Kidney capillary endothelial cell (primary cell): ENCODE measurements around the gene CRCP.
"Not testable (repeated sequence)": the region's sequence is repeated elsewhere in the genome, so short reads cannot be mapped to it uniquely, and the experiment has no call there.

Experiments
- DNase-seq: peaks from one replicate; pipeline ENCODE4 v3.0.0-alpha.2; 2018; ENCODE audit warnings: low spot score

Gene CRCP

GRCh38 chr7:66108410-66108809 is 6.2 kb upstream of the CRCP start:
- not testable (repeated sequence) for DNase-seq

GRCh38 chr7:66110856-66111255 is 3.8 kb upstream of the CRCP start:
- peak; percentile 56 for DNase-seq

- not testable (repeated sequence) for DNase-seq
Observed at GRCh38 chr7:66116680-66117420, 2.2 kb downstream of the CRCP start.

GRCh38 chr7:66118603-66119002 is 4.0 kb downstream of the CRCP start:
- no peak for DNase-seq

DNA sequence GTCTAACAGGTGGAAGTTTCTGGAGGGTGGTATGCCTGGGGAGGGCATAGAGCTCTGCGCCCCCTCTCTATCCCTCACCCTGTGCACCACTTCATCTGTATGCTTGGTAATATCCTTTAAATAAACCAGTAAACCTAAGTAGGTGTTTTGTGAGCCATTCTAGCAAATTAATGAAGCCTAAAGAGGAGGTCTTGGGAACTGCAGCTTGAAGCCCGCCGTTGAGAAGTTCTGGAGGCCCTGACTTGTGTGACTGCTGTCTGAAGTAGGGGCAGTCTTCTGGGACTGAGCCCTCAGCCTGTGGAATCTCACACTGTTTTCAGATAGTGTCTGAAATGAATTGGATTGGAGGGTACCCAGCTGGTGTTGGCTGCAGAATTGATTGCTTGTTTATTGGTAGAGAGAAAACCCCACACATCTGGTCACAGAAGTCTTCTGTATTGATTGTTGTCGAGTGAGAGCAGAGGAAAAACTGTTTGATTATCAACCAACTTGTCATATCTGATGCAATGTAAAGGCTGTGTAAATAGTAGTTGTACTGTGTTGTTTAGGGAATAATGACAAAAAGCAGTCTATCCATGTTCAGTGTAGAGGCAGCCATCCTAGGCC is 4.7 kb downstream of the CRCP start:
- no peak for DNase-seq

- DNase-seq: no peak
Observed at GRCh38 chr7:66123175-66123528, 8.5 kb downstream of the CRCP start.

DNA sequence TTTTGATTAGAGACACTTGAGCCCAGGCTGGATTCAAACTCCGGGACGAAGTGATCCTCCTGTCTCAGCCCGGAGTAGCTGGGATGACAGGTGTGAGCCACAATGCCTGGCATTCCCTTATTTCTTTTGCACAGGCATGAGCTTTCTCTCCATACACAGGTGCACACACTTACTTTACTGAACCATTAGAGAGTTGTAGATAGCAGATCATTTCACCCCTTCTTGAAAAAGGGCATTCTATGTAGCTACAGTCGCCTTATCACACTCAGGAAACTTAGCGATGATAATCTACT is 9.9 kb downstream of the CRCP start:
- not testable (repeated sequence) for DNase-seq

GRCh38 chr7:66125052-66125694 is 10.5 kb downstream of the CRCP start:
- no peak for DNase-seq

DNA sequence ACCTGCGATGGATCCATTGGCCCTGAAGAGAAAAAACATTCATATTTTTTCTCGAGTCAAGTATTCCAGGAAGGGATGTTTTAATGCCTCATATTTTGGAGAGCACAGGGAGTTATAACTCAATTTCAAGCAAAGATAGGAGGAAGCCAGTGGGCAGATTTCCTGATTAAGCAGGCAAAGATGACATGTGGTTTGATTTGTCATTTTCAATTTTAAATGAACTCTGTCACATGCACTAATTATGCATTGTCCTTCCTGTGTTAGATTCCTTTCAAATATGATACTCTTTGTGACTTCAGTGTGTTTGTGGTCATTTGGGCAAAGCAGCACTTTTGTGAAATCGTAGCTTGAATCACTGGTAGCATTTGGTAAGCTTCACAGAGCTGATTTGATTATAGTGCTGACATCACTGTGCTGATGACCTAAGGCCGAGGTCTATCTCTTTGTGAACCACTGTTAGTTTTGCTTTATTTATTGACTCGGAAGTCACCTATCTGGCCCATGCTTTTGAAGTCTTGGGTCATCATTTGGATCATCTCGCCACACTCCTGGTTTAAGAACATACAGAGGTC is 11.2 kb downstream of the CRCP start:
- not testable (repeated sequence) for DNase-seq

- not testable (repeated sequence) for DNase-seq
Observed at GRCh38 chr7:66127172-66127571, 12.5 kb downstream of the CRCP start.

DNA sequence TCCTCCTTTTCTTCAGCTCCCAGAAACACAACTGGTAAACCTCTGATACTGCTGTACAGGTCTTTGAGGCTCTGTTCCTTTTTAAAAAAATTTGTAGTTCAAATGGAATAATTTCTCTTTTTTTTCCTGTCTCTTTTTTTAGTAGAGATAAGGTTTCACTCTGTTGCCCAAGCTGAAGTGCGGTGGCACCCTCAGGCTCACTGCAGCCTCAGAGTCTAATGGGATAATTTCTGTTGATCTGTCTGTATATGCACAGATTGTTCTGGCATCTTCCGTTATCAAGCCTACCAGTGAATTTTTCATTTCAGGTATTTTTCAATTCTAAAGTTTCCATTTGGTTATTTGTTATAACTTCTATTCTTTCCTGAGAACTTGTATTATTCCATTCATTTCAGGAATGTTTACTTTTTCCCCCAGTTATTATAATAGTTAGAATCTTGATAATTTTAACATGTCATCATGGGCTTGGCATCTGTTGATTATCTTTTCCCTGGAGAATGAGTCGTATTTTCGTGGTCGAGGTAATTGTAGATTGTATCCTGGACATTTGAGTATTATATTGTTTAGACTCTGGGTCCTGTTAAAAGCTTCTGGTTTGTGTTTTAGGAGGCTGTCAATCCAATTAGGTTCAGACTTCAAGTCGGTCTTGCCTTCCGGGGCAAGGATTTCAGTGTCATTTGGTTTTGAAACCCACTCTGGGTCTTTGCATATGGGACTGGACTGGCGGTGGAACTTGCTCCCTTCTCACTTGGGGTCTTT is 24.5 kb downstream of the CRCP start:
- no peak for DNase-seq

DNA sequence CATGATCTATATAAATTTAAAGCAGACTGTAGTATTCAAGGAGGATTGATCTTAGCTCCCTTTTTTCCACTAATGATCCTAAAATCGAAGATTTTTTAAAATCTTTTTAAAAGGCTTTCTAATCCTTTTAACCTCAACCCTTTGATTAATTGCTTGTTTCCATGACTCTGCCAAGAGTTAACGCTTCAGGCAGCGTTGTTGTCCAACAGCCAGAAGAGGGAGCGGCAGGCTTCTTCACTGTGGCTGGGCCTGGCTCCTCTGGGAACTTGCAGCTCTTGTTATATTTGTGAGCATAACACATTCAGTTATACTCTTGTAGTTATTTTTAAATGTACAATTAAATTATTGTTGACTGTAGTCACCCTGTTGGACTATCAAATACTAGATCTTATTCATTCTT is 26.3 kb downstream of the CRCP start:
- peak; percentile 23 for DNase-seq

- DNase-seq: no peak
Observed at GRCh38 chr7:66142334-66142733, 27.7 kb downstream of the CRCP start.

DNA sequence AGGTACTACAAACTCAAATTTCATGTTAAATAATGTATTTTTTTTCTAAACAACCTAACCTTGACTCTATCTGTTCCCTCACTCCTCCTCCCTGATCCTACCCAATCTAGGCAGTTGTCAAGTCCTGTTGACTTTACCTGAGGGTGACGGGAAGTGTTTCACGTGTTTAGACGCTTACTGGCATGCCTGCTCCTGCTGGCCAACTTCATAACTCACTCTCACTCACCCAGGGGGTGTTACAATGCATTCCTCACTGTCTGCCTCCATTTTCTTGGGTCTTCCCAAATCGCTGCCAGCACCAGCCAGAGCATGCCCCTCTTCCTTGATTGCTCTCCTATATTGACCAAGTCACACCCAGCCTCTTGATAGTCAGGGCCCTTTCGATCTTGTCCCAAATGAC is 28.3 kb downstream of the CRCP start:
- DNase-seq: no peak

DNA sequence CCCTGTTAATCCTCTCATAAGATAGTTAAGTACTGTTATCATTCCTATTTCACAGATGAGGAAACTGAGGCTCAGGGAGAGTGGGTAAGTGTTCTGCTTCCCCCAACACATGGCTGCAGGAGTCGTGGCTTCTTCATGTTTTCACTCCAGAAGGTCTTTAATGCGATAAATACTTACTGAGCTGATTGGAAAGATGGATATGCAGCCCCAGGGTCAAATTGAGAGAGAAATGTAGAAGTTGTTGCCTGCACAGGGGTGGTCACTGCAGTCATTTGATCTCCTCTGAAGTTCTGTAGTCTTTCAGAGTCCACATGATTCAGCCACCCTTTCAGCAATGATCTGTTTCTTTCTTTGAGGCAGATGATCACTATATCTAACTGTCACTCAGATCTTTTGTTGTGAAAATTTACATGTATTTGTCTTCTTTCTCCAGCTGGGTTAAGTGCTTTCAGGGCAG is 29.3 kb downstream of the CRCP start:
- DNase-seq: no peak

DNA sequence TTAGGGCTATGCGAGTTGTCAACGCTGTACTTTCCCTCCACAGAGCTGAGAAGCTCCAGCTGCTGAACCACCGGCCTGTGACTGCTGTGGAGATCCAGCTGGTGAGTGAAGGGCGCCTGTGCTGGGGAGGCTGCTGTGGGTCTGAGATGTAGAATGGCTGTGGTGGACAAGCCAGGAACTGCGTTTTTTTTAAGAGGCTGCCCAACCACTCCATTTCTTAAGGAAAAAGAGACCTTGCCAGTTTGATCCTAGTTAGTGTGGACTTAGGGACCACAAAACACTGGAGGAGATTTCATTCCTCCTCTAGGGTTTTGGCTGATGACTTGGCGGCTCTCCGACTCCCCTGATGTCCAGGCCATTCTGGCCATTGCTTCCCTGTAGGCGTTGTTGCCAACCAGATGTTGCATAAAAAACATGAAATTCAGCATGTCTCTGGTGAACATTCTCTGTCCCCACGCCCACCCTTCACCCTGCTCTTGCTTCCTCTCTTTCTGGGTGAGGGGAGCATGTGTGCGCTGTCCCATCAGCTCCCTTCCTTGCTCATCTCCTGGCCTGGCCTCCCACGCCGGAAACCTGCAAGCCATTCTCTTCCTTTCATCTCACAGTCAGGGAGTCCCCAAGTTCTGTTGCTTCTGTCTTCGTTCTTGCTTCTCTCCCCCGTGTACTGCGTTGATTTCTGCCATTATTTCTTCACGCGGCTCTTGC is 30.9 kb downstream of the CRCP start:
- no peak for DNase-seq

GRCh38 chr7:66146701-66147100 is 32.1 kb downstream of the CRCP start:
- DNase-seq: no peak

- not testable (repeated sequence) for DNase-seq
Observed at GRCh38 chr7:66147657-66148056, 33.0 kb downstream of the CRCP start.

- no peak for DNase-seq
Observed at GRCh38 chr7:66150471-66150870, 35.8 kb downstream of the CRCP start.

- no peak for DNase-seq
Observed at GRCh38 chr7:66152371-66153191, 37.9 kb downstream of the CRCP start.

DNA sequence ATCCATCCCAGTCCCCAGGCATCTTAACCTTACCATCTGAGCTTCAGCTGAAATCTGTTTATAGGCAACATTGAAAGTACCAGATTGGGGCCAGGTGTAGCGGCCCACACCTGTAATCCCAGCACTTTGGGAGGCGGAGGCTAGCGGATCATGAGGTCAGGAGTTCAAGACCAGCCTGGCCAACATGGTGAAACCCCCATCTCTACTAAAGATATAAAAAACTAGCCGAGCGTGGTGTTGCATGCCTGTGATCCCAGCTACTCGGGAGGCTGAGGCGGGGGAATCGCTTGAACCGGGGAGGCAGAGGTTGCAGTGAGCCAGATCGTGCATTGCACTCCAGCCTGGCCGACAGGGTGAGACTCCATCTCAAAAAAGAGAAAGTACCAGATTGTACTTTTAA is 39.0 kb downstream of the CRCP start:
- DNase-seq: no peak
